ENCODE results near the gene TRIP13. TPM values are rescaled to one million over a fixed set of nuclear protein-coding genes. Genes with fewer than 3 reads are reported as not detected.

The TRIP13 gene
- total and polyA plus RNA-seq, 2 experiments from 2014 or later: 19.5 to 20.4 TPM

- in situ Hi-C loops (cut with MboI): no loop called here
- H4K20me1 ChIP-seq (ENCODE audit: insufficient read depth): no peaks in the 10 kb centered on the region
- no peaks in the 10 kb centered on the region for H3K9me2 ChIP-seq (ENCODE audit: insufficient read depth)
- no peaks in the 10 kb centered on the region for H3K9me3 ChIP-seq (ENCODE audit: low read depth)
- no peak for DNase-seq
- no peak overlapping the region for H3K4me3 ChIP-seq
- peaks cover 37% of the 10 kb centered on the region for H3K4me1 ChIP-seq (ENCODE audit: insufficient read depth)
- H2AFZ ChIP-seq: no peak overlapping the region
- H3K36me3 ChIP-seq (ENCODE audit: low read depth): no peaks in the 10 kb centered on the region
- TF ChIP-seq EZH2phosphoT487 (IDR thresholded peaks at IDR 0.05; ENCODE audit: insufficient read depth, low read depth): no peak
- no peak for TF ChIP-seq EZH2 (IDR thresholded peaks at IDR 0.05; ENCODE audit: insufficient read depth, poor library complexity, severe bottlenecking)
- WGBS, 2 experiments (ENCODE audit: low coverage in 1 of 2, low lambda C conversion rate in 2 of 2, missing lambda C conversion rate in 2 of 2): 90 to 92% methylated on average over 24 to 47 of the region's 47 CpGs
- H3K27ac ChIP-seq: no peak overlapping the region
- 0 out of 2 replicates have a peak, but pooled peaks cover 6% of the 10 kb centered on the region for H3F3A ChIP-seq (ENCODE audit: insufficient read depth)
- no peak overlapping the region for H3K9ac ChIP-seq
- no peak overlapping the region for H3K4me2 ChIP-seq (ENCODE audit: unreplicated experiment)
- peaks cover 11% of the 10 kb centered on the region for H3K27me3 ChIP-seq (replicated peaks; ENCODE audit: insufficient read depth)
- no peaks in the 10 kb centered on the region for H3K79me2 ChIP-seq (ENCODE audit: insufficient read depth)
Measured at GRCh38 chr5:959581-960531, 67.2 kb downstream of the TRIP13 start.

DNA sequence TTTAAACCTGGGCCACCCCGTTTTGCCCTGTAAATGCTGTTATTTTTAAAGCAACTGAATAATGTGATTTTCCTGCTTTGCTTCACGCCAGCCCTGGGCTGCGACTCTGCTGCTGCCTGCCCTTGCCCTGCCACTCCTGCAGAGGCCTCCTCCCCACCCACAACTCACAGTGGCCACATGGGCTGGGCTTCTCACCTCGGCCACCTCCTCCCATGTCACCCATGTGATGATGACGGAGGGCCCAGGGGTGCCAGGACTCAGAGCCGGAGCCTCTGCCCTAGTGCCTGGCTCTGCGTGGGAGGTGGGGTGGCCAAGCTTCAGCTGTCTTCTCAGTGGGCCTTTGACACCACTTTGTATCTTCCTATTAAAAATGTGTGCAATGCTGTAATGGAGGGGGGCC, 67.9 kb downstream of the TRIP13 start:
- Histone ChIP-seq H3K4me2 (ENCODE audit: unreplicated experiment) (no peak overlapping the region), H3F3A (ENCODE audit: insufficient read depth) (0 out of 2 replicates have a peak, but pooled peaks cover 6% of the 10 kb centered on the region), H3K9ac (no peak overlapping the region), H4K20me1 (ENCODE audit: insufficient read depth) (no peaks in the 10 kb centered on the region), H3K79me2 (ENCODE audit: insufficient read depth) (no peaks in the 10 kb centered on the region), H3K4me1 (ENCODE audit: insufficient read depth) (peaks cover 37% of the 10 kb centered on the region), H3K27ac (no peak overlapping the region), H3K4me3 (no peak overlapping the region), H3K9me2 (ENCODE audit: insufficient read depth) (no peaks in the 10 kb centered on the region), H3K36me3 (ENCODE audit: low read depth) (no peaks in the 10 kb centered on the region), H3K9me3 (ENCODE audit: low read depth) (no peaks in the 10 kb centered on the region), H3K27me3 (replicated peaks; ENCODE audit: insufficient read depth) (peaks cover 11% of the 10 kb centered on the region), H2AFZ (no peak overlapping the region)
- TF ChIP-seq EZH2 (IDR thresholded peaks at IDR 0.05; ENCODE audit: insufficient read depth, poor library complexity, severe bottlenecking) (no peak), EZH2phosphoT487 (IDR thresholded peaks at IDR 0.05; ENCODE audit: insufficient read depth, low read depth) (no peak)
- DNase-seq: no peak
- 58 to 68% methylated on average over 5 to 7 of the region's 7 CpGs for WGBS, 2 experiments (ENCODE audit: low coverage in 1 of 2, low lambda C conversion rate in 2 of 2, missing lambda C conversion rate in 2 of 2)
- in situ Hi-C loops (cut with MboI): no loop called here

DNA sequence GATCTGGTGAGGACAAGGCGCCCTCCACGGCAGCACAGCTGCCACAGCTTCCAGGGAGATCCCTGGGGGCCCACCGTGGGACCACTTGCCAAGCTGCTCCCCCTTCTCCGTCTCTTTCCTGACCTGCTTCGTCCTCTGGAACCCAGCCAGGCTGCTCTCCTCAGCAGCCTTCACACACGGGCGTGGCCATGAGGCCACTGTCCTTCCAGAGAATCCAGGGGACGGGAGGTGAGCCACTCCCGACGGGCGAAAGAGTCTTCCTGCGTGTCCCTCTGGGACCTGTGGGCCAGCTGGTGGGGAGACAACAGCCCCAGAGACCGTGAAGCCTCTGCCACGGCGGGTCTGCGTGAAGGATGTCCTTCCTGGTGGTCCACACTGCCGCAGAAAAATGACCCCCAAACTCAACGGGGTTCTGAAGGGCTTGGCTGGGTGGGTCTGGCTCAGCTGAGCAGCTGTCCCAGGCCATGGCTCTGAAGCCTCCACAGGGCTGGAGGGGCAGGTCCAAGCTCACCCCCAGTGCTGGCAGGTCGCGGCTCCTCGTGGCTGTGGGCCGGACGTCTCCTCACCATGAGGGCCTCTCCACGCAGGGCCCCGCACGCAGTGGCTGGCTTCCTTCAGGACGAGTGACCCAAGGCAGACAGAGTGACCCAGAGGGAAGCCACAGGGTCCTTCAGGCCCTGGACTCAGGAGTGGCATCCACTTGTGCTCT, 68.5 kb downstream of the TRIP13 start:
- no peaks in the 10 kb centered on the region for H3K9me3 ChIP-seq (ENCODE audit: low read depth)
- no peaks in the 10 kb centered on the region for H3K9me2 ChIP-seq (ENCODE audit: insufficient read depth)
- no peak overlapping the region for H3K4me2 ChIP-seq (ENCODE audit: unreplicated experiment)
- peaks cover 12% of the 10 kb centered on the region; the same call in 1 of the 2 replicates for H3K27me3 ChIP-seq (replicated peaks; ENCODE audit: insufficient read depth)
- H3F3A ChIP-seq (ENCODE audit: insufficient read depth): 0 out of 2 replicates have a peak, but pooled peaks cover 6% of the 10 kb centered on the region
- no peaks in the 10 kb centered on the region for H3K79me2 ChIP-seq (ENCODE audit: insufficient read depth)
- no peaks in the 10 kb centered on the region for H3K36me3 ChIP-seq (ENCODE audit: low read depth)
- no peak for TF ChIP-seq EZH2phosphoT487 (IDR thresholded peaks at IDR 0.05; ENCODE audit: insufficient read depth, low read depth)
- no peak for TF ChIP-seq EZH2 (IDR thresholded peaks at IDR 0.05; ENCODE audit: insufficient read depth, poor library complexity, severe bottlenecking)
- H2AFZ ChIP-seq: no peak overlapping the region
- in situ Hi-C loops (cut with MboI): no loop called here
- peaks cover 37% of the 10 kb centered on the region for H3K4me1 ChIP-seq (ENCODE audit: insufficient read depth)
- no peak for DNase-seq
- no peak overlapping the region for H3K27ac ChIP-seq
- no peak overlapping the region for H3K4me3 ChIP-seq
- no peaks in the 10 kb centered on the region for H4K20me1 ChIP-seq (ENCODE audit: insufficient read depth)
- no peak overlapping the region for H3K9ac ChIP-seq
- 89 to 90% methylated on average over 26 to 27 of the region's 27 CpGs for WGBS, 2 experiments (ENCODE audit: low coverage in 1 of 2, low lambda C conversion rate in 2 of 2, missing lambda C conversion rate in 2 of 2)

DNA sequence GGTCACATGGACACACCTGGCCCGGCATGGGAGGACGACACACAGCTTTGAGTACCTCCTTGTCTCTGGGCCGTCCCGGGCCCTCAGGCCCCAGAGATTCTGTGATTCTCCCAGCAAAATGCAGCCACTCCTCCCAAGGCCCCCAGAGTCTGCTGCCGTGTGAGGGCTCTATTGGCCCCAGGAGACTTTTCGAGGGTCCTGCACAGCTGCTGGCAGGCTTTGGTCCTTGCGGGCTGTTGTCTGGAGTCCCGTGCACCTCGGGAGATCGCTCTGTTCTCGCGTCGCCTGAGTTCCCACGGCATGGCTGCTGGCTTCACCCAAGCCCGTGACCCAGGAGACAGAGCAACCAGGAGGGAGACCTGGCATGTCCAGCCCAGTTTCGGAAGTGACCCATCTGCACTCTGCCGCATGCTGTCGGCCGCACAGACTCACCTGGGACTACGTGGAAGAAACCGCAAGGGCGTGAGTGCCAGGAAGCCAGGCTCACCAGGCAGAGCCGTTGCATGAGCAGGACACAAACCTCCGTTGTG, 69.1 kb downstream of the TRIP13 start:
- Histone ChIP-seq H3K79me2 (ENCODE audit: insufficient read depth) (no peaks in the 10 kb centered on the region), H3K4me2 (ENCODE audit: unreplicated experiment) (no peak overlapping the region), H3K27me3 (replicated peaks; ENCODE audit: insufficient read depth) (peaks cover 18% of the 10 kb centered on the region; the same call in 1 of the 2 replicates), H3K36me3 (ENCODE audit: low read depth) (no peaks in the 10 kb centered on the region), H3K9ac (no peak overlapping the region), H3F3A (ENCODE audit: insufficient read depth) (0 out of 2 replicates have a peak, but pooled peaks cover 6% of the 10 kb centered on the region), H3K4me1 (ENCODE audit: insufficient read depth) (peaks cover 32% of the 10 kb centered on the region), H3K27ac (no peak overlapping the region), H4K20me1 (ENCODE audit: insufficient read depth) (no peaks in the 10 kb centered on the region), H3K9me3 (ENCODE audit: low read depth) (no peaks in the 10 kb centered on the region), H2AFZ (no peak overlapping the region), H3K4me3 (no peak overlapping the region), H3K9me2 (ENCODE audit: insufficient read depth) (no peaks in the 10 kb centered on the region)
- DNase-seq: no peak
- in situ Hi-C loops (cut with MboI): no loop called here
- 89 to 91% methylated on average over 24 of the region's 24 CpGs for WGBS, 2 experiments (ENCODE audit: low coverage in 1 of 2, low lambda C conversion rate in 2 of 2, missing lambda C conversion rate in 2 of 2)
- TF ChIP-seq EZH2 (IDR thresholded peaks at IDR 0.05; ENCODE audit: insufficient read depth, poor library complexity, severe bottlenecking) (no peak), EZH2phosphoT487 (IDR thresholded peaks at IDR 0.05; ENCODE audit: insufficient read depth, low read depth) (no peak)
